Transverse colon (tissue), 4 donors: ENCODE data around the gene CLINT1.

ENCODE experiments used
- CTCF ChIP-seq, 5 experiments: fragments of 200-600 bp in 3 of 5; fragments of 450-650 bp in 2 of 5; sonication (generic) in 3 of 5; IDR thresholded peaks; 1 replicate in 2 of 5; 2 replicates in 3 of 5; pipeline ENCODE4 v1.5.1; 2016 to 2017; ENCODE audit warnings: antibody characterized with exemption in 5 of 5, inconsistent platforms in 3 of 5, mild to moderate bottlenecking in 2 of 5, moderate library complexity in 1 of 5
- POLR2A ChIP-seq: fragments of 450-650 bp; IDR thresholded peaks from one replicate; pipeline ENCODE4 v1.6.1; 2016; ENCODE audit warnings: antibody characterized with exemption, mild to moderate bottlenecking, moderate library complexity
- POLR2AphosphoS5 ChIP-seq, 3 donors: sonication (generic); formaldehyde crosslinking; IDR thresholded peaks; one replicate each; pipeline ENCODE4 v1.6.1; 2016; ENCODE audit warnings: antibody characterized with exemption in 3 of 3

- TF ChIP-seq POLR2A (no peak), CTCF (IDR thresholded peaks at IDR 0.05) (no peak), POLR2AphosphoS5 (IDR thresholded peaks at IDR 0.05) (no peak)
Measured at GRCh38 chr5:157821822-157822622, 36.9 kb downstream of the CLINT1 start.
